IMR-90 (cell line): Measurements from ENCODE around the gene CSNK2A2. TPM values are rescaled to one million over a fixed set of nuclear protein-coding genes. Genes with fewer than 3 reads are reported as not detected.

Experiments
- ATAC-seq: fragments of 200-7000 bp; cut with Tn5 transposase; 2 replicates; pipeline ENCODE4 v1.9.1; 2020; ENCODE audit warnings: low read depth, mild to moderate bottlenecking, moderate library complexity
- BruUV-seq: library from RNA; stranded (reverse); fragments of 400-500 nt; replicated peaks from 2 replicates; lab custom pipeline; 2021; lab: Mats Ljungman, UMichigan
- CTCF ChIA-PET: fragments of 300-600 bp; formaldehyde crosslinking; extraction: SDS; loops from one replicate; lab custom pipeline; 2021; ENCODE audit warnings: antibody characterized with exemption; lab: Yijun Ruan, JAX
- POLR2A ChIA-PET: fragments of 300-600 bp; sonication (Branson Sonifier 250); formaldehyde crosslinking; loops from one replicate; lab custom pipeline; 2022; ENCODE audit warnings: antibody characterized with exemption; ENCODE audit not compliant: unreplicated experiment; lab: Charles Lee
- DNase-seq: peaks from one replicate; pipeline ENCODE4 v3.0.0; 2013
- H2AFZ ChIP-seq: replicated peaks from 2 replicates; pipeline ENCODE3; 2013; ENCODE audit warnings: low read length, mild to moderate bottlenecking; ENCODE audit not compliant: poor library complexity
- H2AK5ac ChIP-seq: 2 replicates; pipeline ENCODE4 v1.6.1; 2013; ENCODE audit warnings: low read depth, low read length, inconsistent platforms
- H2AK9ac ChIP-seq: replicated peaks from 2 replicates; pipeline ENCODE3; 2013; ENCODE audit warnings: mild to moderate bottlenecking, low read depth, low read length, moderate library complexity; ENCODE audit not compliant: poor library complexity
- H2BK120ac ChIP-seq: 2 replicates; pipeline ENCODE4 v1.6.1; 2013; ENCODE audit warnings: low read depth, low read length, inconsistent platforms
- H2BK15ac ChIP-seq: 3 replicates; pipeline ENCODE4 v1.6.1; 2013; ENCODE audit warnings: low read depth, low read length, inconsistent platforms
- H2BK20ac ChIP-seq: 2 replicates; pipeline ENCODE4 v1.6.1; 2013; ENCODE audit warnings: low read depth, mild to moderate bottlenecking, inconsistent platforms, low read length, moderate library complexity
- H2BK5ac ChIP-seq: 2 replicates; pipeline ENCODE4 v1.6.1; 2013; ENCODE audit warnings: mild to moderate bottlenecking, low read depth, low read length, inconsistent platforms; ENCODE audit not compliant: poor library complexity, severe bottlenecking
- H3K14ac ChIP-seq: replicated peaks from 2 replicates; pipeline ENCODE4 v1.6.1; 2013; ENCODE audit warnings: low read depth, low read length, inconsistent platforms
- H3K18ac ChIP-seq: 2 replicates; pipeline ENCODE4 v1.6.1; 2013; ENCODE audit warnings: low read depth, low read length, control low read depth
- H3K23ac ChIP-seq: 2 replicates; pipeline ENCODE4 v1.6.1; 2013; ENCODE audit warnings: low read depth, low read length, inconsistent platforms
- H3K27ac ChIP-seq: 2 replicates; pipeline ENCODE4 v1.5.1; 2013; ENCODE audit warnings: mild to moderate bottlenecking, control low read depth, low read length; ENCODE audit not compliant: insufficient read depth
- H3K27me3 ChIP-seq: 2 replicates; pipeline ENCODE4 v1.6.1; 2013; ENCODE audit warnings: low read length; ENCODE audit not compliant: control insufficient read depth, insufficient read depth
- H3K36me3 ChIP-seq: 2 replicates; pipeline ENCODE4 v1.6.1; 2013; ENCODE audit warnings: low read length, mixed read lengths; ENCODE audit not compliant: control insufficient read depth, insufficient read depth
- H3K4ac ChIP-seq: 2 replicates; pipeline ENCODE4 v1.6.1; 2013; ENCODE audit warnings: low read depth, low read length, inconsistent platforms
- H3K4me1 ChIP-seq: 2 replicates; pipeline ENCODE4 v1.6.1; 2013; ENCODE audit warnings: low read length, mixed read lengths; ENCODE audit not compliant: control insufficient read depth, insufficient read depth
- H3K4me2 ChIP-seq: 2 replicates; pipeline ENCODE4 v1.6.1; 2013; ENCODE audit warnings: low read depth, mild to moderate bottlenecking, control low read depth, low read length, moderate library complexity
- H3K4me3 ChIP-seq: 2 replicates; pipeline ENCODE4 v1.5.1; 2013; ENCODE audit warnings: low read depth, mild to moderate bottlenecking, control low read depth, low read length, moderate library complexity; ENCODE audit not compliant: insufficient read depth
- H3K56ac ChIP-seq: 2 replicates; pipeline ENCODE4 v1.6.1; 2013; ENCODE audit warnings: low read length, inconsistent platforms; ENCODE audit not compliant: insufficient read depth; ENCODE audit errors: extremely low read depth
- H3K79me1 ChIP-seq, 2 experiments: 2 replicates each; pipeline ENCODE4 v1.6.1; 2013; ENCODE audit warnings: low read length in 2 of 2, inconsistent platforms in 1 of 2, low read depth in 1 of 2
- H3K9ac ChIP-seq: 2 replicates; pipeline ENCODE4 v1.6.1; 2013; ENCODE audit warnings: low read depth, low read length, control low read depth
- H3K9me1 ChIP-seq: 2 replicates; pipeline ENCODE4 v1.6.1; 2013; ENCODE audit warnings: low read length, inconsistent platforms; ENCODE audit not compliant: insufficient read depth
- H3K9me3 ChIP-seq: 2 replicates; pipeline ENCODE4 v1.6.1; 2013; ENCODE audit warnings: low read length; ENCODE audit not compliant: control insufficient read depth, insufficient read depth
- H4K20me1 ChIP-seq: 2 replicates; pipeline ENCODE4 v1.6.1; 2013; ENCODE audit warnings: low read length, inconsistent platforms; ENCODE audit not compliant: insufficient read depth
- H4K5ac ChIP-seq: 2 replicates; pipeline ENCODE4 v1.6.1; 2013; ENCODE audit warnings: mild to moderate bottlenecking, low read depth, low read length, control low read depth
- H4K8ac ChIP-seq, 2 experiments: 2 replicates each; pipeline ENCODE4 v1.6.1; 2013; ENCODE audit warnings: low read depth in 2 of 2, low read length in 2 of 2, control low read depth in 1 of 2, inconsistent platforms in 1 of 2
- H4K91ac ChIP-seq: 2 replicates; pipeline ENCODE4 v1.6.1; 2013; ENCODE audit warnings: low read depth, low read length, inconsistent platforms; ENCODE audit not compliant: insufficient read depth
- CEBPB ChIP-seq: IDR thresholded peaks from 2 replicates; pipeline ENCODE4 v1.6.1; 2012; ENCODE audit warnings: low read depth, low read length, improper control_type of control experiment
- CHD1 ChIP-seq: IDR thresholded peaks from 2 replicates; pipeline ENCODE4 v1.6.1; 2012; ENCODE audit warnings: low read depth, low read length, improper control_type of control experiment
- CTCF ChIP-seq: conservative IDR thresholded peaks from 2 replicates; pipeline ENCODE4 v1.5.1; 2012; ENCODE audit warnings: mild to moderate bottlenecking, low read depth, low read length, improper control_type of control experiment
- ELK1 ChIP-seq: fragments of 150-350 bp; IDR thresholded peaks from 2 replicates; pipeline ENCODE4 v1.6.1; 2016; ENCODE audit warnings: low read depth, mild to moderate bottlenecking, low read length, moderate library complexity, borderline replicate concordance
- FOS ChIP-seq: fragments of 150-350 bp; IDR thresholded peaks from 2 replicates; pipeline ENCODE4 v1.6.1; 2016; ENCODE audit warnings: low read depth, low read length
- MAFK ChIP-seq: IDR thresholded peaks from 2 replicates; pipeline ENCODE4 v1.6.1; 2012; ENCODE audit warnings: low read depth, low read length, improper control_type of control experiment
- MAZ ChIP-seq: IDR thresholded peaks from 2 replicates; pipeline ENCODE4 v1.6.1; 2012; ENCODE audit warnings: low read depth, mild to moderate bottlenecking, low read length, improper control_type of control experiment, moderate library complexity, borderline replicate concordance
- MXI1 ChIP-seq: IDR thresholded peaks from 2 replicates; pipeline ENCODE4 v1.6.1; 2012; ENCODE audit warnings: low read depth, mild to moderate bottlenecking, low read length, moderate library complexity, borderline replicate concordance
- NFE2L2 ChIP-seq: fragments of 150-350 bp; IDR thresholded peaks from 2 replicates; pipeline ENCODE4 v1.6.1; 2016; ENCODE audit warnings: low read depth, mild to moderate bottlenecking, low read length
- POLR2A ChIP-seq: IDR thresholded peaks from 2 replicates; pipeline ENCODE4 v1.6.1; 2012; ENCODE audit warnings: mild to moderate bottlenecking, low read depth, low read length
- RAD21 ChIP-seq: IDR thresholded peaks from 2 replicates; pipeline ENCODE4 v1.6.1; 2012; ENCODE audit warnings: low read length, improper control_type of control experiment
- RCOR1 ChIP-seq: IDR thresholded peaks from 2 replicates; pipeline ENCODE4 v1.6.1; 2012; ENCODE audit warnings: mild to moderate bottlenecking, low read length, improper control_type of control experiment; ENCODE audit not compliant: insufficient replicate concordance
- RFX5 ChIP-seq: IDR thresholded peaks from 2 replicates; pipeline ENCODE4 v1.8.0; 2012; ENCODE audit warnings: low read depth, mild to moderate bottlenecking, low read length, moderate library complexity
- SMC3 ChIP-seq: fragments of 150-350 bp; IDR thresholded peaks from 2 replicates; pipeline ENCODE4 v1.6.1; 2016; ENCODE audit warnings: low read depth, mild to moderate bottlenecking, antibody characterized with exemption, low read length, moderate library complexity
- WGBS, 2 experiments: methylation state at CpG; one replicate each; pipeline versions ENCODE4 v1.1.5 to v1.1.7; 2013; ENCODE audit warnings: missing lambda C conversion rate in 2 of 2; ENCODE audit not compliant: insufficient read length in 1 of 2; ENCODE audit errors: extremely low coverage in 2 of 2; 5-methylcytosine and 5-hydroxymethylcytosine counted together
- dilution Hi-C: fragments of 300-500 bp; cut with HindIII; formaldehyde crosslinking; loops from one replicate; pipeline ENCODE4 v1.14.3; 2018; ENCODE audit warnings: low sequenced_read_pairs; ENCODE audit not compliant: unreplicated experiment
- in situ Hi-C: fragments of 300-500 bp; cut with MboI; formaldehyde crosslinking; loops from 3 replicates; pipeline ENCODE4 v1.14.3; 2019; ENCODE audit warnings: low sequenced_read_pairs, inconsistent platforms, mixed read lengths
- intact Hi-C: fragments of 100-400 bp; cut with micrococcal nuclease; formaldehyde crosslinking; loops from 2 replicates; pipeline ENCODE4 v1.10.0; 2022
- polyA plus RNA-seq, 3 experiments: library from polyadenylated mRNA; depleted of rRNA; stranded (reverse); fragments of >200 nt; gene quantifications; 2 replicates each; pipeline ENCODE4 v1.2.3, GENCODE V29; 2012; ENCODE audit warnings: low replicate concordance in 1 of 3
- total RNA-seq: library from RNA; depleted of rRNA; stranded (reverse); fragments of >200 nt; gene quantifications from 2 replicates; pipeline ENCODE4 v1.2.3, GENCODE V29; 2012
- TF ChIP-seq, protein P1 (sequence below): fragments of 150-350 bp; IDR thresholded peaks from 2 replicates; pipeline ENCODE4 v1.6.1; 2017; ENCODE audit warnings: mild to moderate bottlenecking, antibody characterized with exemption, low read length, low read depth

The CSNK2A2 gene
- total and polyA plus RNA-seq, 2 of the 4 experiments (the other 2 are of a cell fraction), result 15.6 to 27.5 TPM

- peaks cover 5% of the 10 kb centered on the region; the same call in 1 of the 2 replicates for H3K9me1 ChIP-seq
- no peak overlapping the region for H2AFZ ChIP-seq
- H3K4me2 ChIP-seq, result no peak overlapping the region
- H3K18ac ChIP-seq, result no peak overlapping the region
- ATAC-seq, result no peak
- H3K4me1 ChIP-seq, result peaks cover 3% of the 10 kb centered on the region; the same call in 1 of the 2 replicates
- H3K36me3 ChIP-seq, result peaks cover 5% of the 10 kb centered on the region
- no peak overlapping the region for H3K56ac ChIP-seq
- no peak overlapping the region for H2BK120ac ChIP-seq
- no peaks in the 10 kb centered on the region for H4K20me1 ChIP-seq
- H3K27me3 ChIP-seq, result no peaks in the 10 kb centered on the region
- H4K5ac ChIP-seq, result no peak overlapping the region
- no TSS peak for BruUV-seq
- no peak overlapping the region for H2AK9ac ChIP-seq
- H2BK15ac ChIP-seq, result no peak overlapping the region
- intact Hi-C loops (no loop called here), dilution Hi-C loops (no loop called here), in situ Hi-C loops (loop anchor here (25.0 kb wide), 1 partner anchor 197 kb away; no protein-coding TSS in a partner anchor)
- H3K4me3 ChIP-seq, result no peak overlapping the region
- H3K9ac ChIP-seq, result no peak overlapping the region
- no peak overlapping the region for H2BK5ac ChIP-seq
- no peak overlapping the region for H3K4ac ChIP-seq
- no peak overlapping the region for H2AK5ac ChIP-seq
- H3K27ac ChIP-seq, result no peak overlapping the region
- no peak overlapping the region for H2BK20ac ChIP-seq
- ChIA-PET CTCF (interaction anchor here (0.6 kb wide), 2 partner anchors 8 to 202 kb away, joined by 4 to 12 read pairs; no protein-coding TSS in a partner anchor), POLR2A (no interaction called here)
- no peak overlapping the region for H4K91ac ChIP-seq
- H4K8ac ChIP-seq, result no peak overlapping the region
- no peak for TF ChIP-seq CTCF
- no peak for TF ChIP-seq NFE2L2
- no peak for TF ChIP-seq POLR2A
- no peak for TF ChIP-seq CHD1
- TF ChIP-seq, protein P1, sequence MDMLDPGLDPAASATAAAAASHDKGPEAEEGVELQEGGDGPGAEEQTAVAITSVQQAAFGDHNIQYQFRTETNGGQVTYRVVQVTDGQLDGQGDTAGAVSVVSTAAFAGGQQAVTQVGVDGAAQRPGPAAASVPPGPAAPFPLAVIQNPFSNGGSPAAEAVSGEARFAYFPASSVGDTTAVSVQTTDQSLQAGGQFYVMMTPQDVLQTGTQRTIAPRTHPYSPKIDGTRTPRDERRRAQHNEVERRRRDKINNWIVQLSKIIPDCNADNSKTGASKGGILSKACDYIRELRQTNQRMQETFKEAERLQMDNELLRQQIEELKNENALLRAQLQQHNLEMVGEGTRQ, result no peak
- TF ChIP-seq MAZ, result no peak
- TF ChIP-seq CEBPB, result no peak
- no peak for TF ChIP-seq ELK1
- no peak for TF ChIP-seq MAFK
- no peak for TF ChIP-seq RCOR1
- TF ChIP-seq MXI1, result no peak
- no peak for TF ChIP-seq FOS
- no peak for TF ChIP-seq SMC3
- TF ChIP-seq RAD21, result no peak
- no peak for TF ChIP-seq RFX5
- no peak overlapping the region for H3K14ac ChIP-seq
- no peaks in the 10 kb centered on the region for H3K9me3 ChIP-seq
- DNase-seq, result no peak
- H3K79me1 ChIP-seq, result no peaks in the 10 kb centered on the region
- no peak overlapping the region for H3K23ac ChIP-seq
- WGBS, 2 experiments, result 95% methylated on average over 3 of the region's 8 CpGs; no CpG with 5 or more reads in 1 of the 2 experiments
These were observed 88.6 kb downstream of the CSNK2A2 start for GRCh38 chr16:58109330-58109729.
